HepG2 (cell line): ENCODE results near the gene HNRNPR. TPM values are rescaled to one million over a fixed set of nuclear protein-coding genes. Genes with fewer than 3 reads are reported as not detected.

Experiments used
- IKZF1 ChIP-seq: fragments of 450-650 bp; IDR thresholded peaks from 2 replicates; pipeline ENCODE4 v1.7.1; 2016
- MZF1 ChIP-seq: sonication (generic); formaldehyde crosslinking; IDR thresholded peaks from 2 replicates; pipeline ENCODE4 v1.8.1; 2023; ENCODE audit warnings: mild to moderate bottlenecking, missing genetic modification reagents, borderline replicate concordance
- POLR2AphosphoS2 ChIP-seq: IDR thresholded peaks from 2 replicates; pipeline ENCODE4 v1.6.1; 2011; ENCODE audit warnings: low read depth, low read length, improper control_type of control experiment
- RBM22 ChIP-seq: fragments of 200-400 bp; formaldehyde crosslinking; optimal IDR thresholded peaks from 2 replicates; pipeline ENCODE3; 2017; ENCODE audit warnings: mild to moderate bottlenecking, low read length, moderate library complexity
- REPIN1 ChIP-seq: sonication (generic); formaldehyde crosslinking; IDR thresholded peaks from 2 replicates; pipeline ENCODE4 v1.8.0; 2022; ENCODE audit warnings: missing genetic modification reagents, low read depth, mild to moderate bottlenecking, borderline replicate concordance
- ZBTB8A ChIP-seq: sonication (generic); formaldehyde crosslinking; IDR thresholded peaks from 2 replicates; pipeline ENCODE4 v1.4.0; 2020; ENCODE audit warnings: mild to moderate bottlenecking, low read depth, missing genetic modification reagents, borderline replicate concordance
- ZFP37 ChIP-seq: sonication (generic); formaldehyde crosslinking; IDR thresholded peaks from 2 replicates; pipeline ENCODE4 v1.4.0; 2020; ENCODE audit warnings: missing genetic modification reagents, borderline replicate concordance
- ZNF17 ChIP-seq: sonication (generic); formaldehyde crosslinking; IDR thresholded peaks from 2 replicates; pipeline ENCODE4 v1.5.0; 2020; ENCODE audit warnings: mild to moderate bottlenecking, missing genetic modification reagents
- ZNF672 ChIP-seq: sonication (generic); formaldehyde crosslinking; IDR thresholded peaks from 2 replicates; pipeline ENCODE4 v1.8.1; 2022; ENCODE audit warnings: missing genetic modification reagents
- ZNF749 ChIP-seq: sonication (generic); formaldehyde crosslinking; IDR thresholded peaks from 2 replicates; pipeline ENCODE4 v1.8.0; 2022; ENCODE audit warnings: mild to moderate bottlenecking, missing genetic modification reagents, moderate library complexity, borderline replicate concordance
- ZZZ3 ChIP-seq: sonication (generic); formaldehyde crosslinking; IDR thresholded peaks from 2 replicates; pipeline ENCODE4 v1.4.0; 2020; ENCODE audit warnings: missing genetic modification reagents, mild to moderate bottlenecking, borderline replicate concordance
- polyA plus RNA-seq, 8 experiments: library from polyadenylated mRNA; depleted of rRNA in 3 of 8; stranded (reverse) in 7 of 8; unstranded in 1 of 8; fragments of >200 nt; fragmentation: Illumina TruSeq in 4 of 8; extraction: Trizol in 4 of 8; gene quantifications; 2 replicates each; pipeline versions ENCODE4 v1.2.1 to v1.2.3, GENCODE V29; 2011 to 2016; ENCODE audit warnings: low read depth in 4 of 8, missing spikeins in 1 of 8, mixed read lengths in 1 of 8; ENCODE audit not compliant: insufficient read depth in 1 of 8
- total RNA-seq, 5 experiments: library from RNA; depleted of rRNA; stranded (reverse); fragments of >200 nt; fragmentation: Illumina TruSeq; extraction: Trizol; gene quantifications; 2 replicates each; pipeline ENCODE4 v1.2.3, GENCODE V29; 2016; ENCODE audit warnings: low read depth in 1 of 5
- TF ChIP-seq, protein P1 (sequence below): fragments of 450-650 bp; IDR thresholded peaks from 2 replicates; pipeline ENCODE4 v1.6.1; 2017; ENCODE audit warnings: mild to moderate bottlenecking
- TF ChIP-seq, protein P2 (sequence below): sonication (generic); formaldehyde crosslinking; conservative IDR thresholded peaks from 2 replicates; pipeline ENCODE4 v1.4.0; 2020; ENCODE audit warnings: mild to moderate bottlenecking, missing genetic modification reagents, moderate library complexity
- TF ChIP-seq, protein P3 (sequence below): sonication (generic); formaldehyde crosslinking; IDR thresholded peaks from 2 replicates; pipeline ENCODE4 v1.8.1; 2023; ENCODE audit warnings: missing genetic modification reagents, inconsistent platforms, borderline replicate concordance

HNRNPR gene
- total and polyA plus RNA-seq, 2 of the 13 experiments (the other 11 are each of a cell fraction or from before 2014, with no cell fraction given) = 133 to 216 TPM

DNA sequence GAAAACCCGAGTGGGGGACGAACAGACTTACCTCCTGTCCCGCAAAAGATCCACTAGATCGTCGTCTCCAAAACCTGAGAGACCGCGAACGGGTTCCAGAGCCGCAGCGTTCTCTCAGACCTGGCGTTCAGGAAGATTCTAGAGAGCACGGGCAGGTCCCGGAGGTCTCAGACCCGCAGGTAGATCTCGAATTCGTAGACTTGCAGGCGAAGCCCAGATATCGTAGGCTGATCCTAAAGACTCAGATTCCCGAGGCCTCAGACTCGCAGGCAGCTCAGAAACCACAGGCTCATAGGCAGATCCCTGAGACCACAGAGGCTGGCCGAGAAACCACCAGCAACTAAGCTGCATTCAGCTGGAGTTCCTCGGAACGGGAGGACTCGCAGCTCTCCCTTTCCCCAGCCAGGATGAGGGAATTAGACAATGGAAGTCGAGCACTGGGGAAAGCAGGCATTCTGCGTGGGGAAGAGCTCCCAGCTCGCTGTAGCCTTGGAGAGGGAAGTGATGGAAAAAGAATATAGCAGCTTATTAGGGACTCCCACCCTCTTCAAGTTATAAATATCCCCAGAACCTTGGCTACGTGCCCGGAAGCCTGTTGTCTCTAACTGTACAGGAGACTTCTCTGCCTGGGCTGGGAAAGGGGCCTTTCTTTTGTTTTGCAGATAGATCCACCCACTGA is 25.4 kb upstream of the HNRNPR start, which contains the start of gene ZNF436 (continued):
- TF ChIP-seq ZBTB8A (CRISPR knock-in tag) (no peak), IKZF1 (no peak), MZF1 (CRISPR knock-in tag) (no peak), ZZZ3 (CRISPR knock-in tag) (no peak), ZNF17 (CRISPR knock-in tag) (peak; percentile 48; the same call in 1 of the 2 replicates), POLR2AphosphoS2 (0 out of 2 replicates have a peak, but pooled peaks have one; percentile 13), ZNF672 (CRISPR knock-in tag) (no peak), REPIN1 (CRISPR knock-in tag) (no peak), RBM22 (no peak), ZFP37 (CRISPR knock-in tag) (no peak), ZNF749 (no peak; the same call in 1 of the 2 replicates)
- TF ChIP-seq, protein P1, sequence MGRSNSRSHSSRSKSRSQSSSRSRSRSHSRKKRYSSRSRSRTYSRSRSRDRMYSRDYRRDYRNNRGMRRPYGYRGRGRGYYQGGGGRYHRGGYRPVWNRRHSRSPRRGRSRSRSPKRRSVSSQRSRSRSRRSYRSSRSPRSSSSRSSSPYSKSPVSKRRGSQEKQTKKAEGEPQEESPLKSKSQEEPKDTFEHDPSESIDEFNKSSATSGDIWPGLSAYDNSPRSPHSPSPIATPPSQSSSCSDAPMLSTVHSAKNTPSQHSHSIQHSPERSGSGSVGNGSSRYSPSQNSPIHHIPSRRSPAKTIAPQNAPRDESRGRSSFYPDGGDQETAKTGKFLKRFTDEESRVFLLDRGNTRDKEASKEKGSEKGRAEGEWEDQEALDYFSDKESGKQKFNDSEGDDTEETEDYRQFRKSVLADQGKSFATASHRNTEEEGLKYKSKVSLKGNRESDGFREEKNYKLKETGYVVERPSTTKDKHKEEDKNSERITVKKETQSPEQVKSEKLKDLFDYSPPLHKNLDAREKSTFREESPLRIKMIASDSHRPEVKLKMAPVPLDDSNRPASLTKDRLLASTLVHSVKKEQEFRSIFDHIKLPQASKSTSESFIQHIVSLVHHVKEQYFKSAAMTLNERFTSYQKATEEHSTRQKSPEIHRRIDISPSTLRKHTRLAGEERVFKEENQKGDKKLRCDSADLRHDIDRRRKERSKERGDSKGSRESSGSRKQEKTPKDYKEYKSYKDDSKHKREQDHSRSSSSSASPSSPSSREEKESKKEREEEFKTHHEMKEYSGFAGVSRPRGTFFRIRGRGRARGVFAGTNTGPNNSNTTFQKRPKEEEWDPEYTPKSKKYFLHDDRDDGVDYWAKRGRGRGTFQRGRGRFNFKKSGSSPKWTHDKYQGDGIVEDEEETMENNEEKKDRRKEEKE = no peak
- TF ChIP-seq, protein P2, sequence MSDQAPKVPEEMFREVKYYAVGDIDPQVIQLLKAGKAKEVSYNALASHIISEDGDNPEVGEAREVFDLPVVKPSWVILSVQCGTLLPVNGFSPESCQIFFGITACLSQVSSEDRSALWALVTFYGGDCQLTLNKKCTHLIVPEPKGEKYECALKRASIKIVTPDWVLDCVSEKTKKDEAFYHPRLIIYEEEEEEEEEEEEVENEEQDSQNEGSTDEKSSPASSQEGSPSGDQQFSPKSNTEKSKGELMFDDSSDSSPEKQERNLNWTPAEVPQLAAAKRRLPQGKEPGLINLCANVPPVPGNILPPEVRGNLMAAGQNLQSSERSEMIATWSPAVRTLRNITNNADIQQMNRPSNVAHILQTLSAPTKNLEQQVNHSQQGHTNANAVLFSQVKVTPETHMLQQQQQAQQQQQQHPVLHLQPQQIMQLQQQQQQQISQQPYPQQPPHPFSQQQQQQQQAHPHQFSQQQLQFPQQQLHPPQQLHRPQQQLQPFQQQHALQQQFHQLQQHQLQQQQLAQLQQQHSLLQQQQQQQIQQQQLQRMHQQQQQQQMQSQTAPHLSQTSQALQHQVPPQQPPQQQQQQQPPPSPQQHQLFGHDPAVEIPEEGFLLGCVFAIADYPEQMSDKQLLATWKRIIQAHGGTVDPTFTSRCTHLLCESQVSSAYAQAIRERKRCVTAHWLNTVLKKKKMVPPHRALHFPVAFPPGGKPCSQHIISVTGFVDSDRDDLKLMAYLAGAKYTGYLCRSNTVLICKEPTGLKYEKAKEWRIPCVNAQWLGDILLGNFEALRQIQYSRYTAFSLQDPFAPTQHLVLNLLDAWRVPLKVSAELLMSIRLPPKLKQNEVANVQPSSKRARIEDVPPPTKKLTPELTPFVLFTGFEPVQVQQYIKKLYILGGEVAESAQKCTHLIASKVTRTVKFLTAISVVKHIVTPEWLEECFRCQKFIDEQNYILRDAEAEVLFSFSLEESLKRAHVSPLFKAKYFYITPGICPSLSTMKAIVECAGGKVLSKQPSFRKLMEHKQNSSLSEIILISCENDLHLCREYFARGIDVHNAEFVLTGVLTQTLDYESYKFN (CRISPR knock-in tag) = no peak
- TF ChIP-seq, protein P3, sequence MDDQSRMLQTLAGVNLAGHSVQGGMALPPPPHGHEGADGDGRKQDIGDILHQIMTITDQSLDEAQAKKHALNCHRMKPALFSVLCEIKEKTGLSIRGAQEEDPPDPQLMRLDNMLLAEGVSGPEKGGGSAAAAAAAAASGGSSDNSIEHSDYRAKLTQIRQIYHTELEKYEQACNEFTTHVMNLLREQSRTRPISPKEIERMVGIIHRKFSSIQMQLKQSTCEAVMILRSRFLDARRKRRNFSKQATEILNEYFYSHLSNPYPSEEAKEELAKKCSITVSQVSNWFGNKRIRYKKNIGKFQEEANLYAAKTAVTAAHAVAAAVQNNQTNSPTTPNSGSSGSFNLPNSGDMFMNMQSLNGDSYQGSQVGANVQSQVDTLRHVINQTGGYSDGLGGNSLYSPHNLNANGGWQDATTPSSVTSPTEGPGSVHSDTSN = no peak
